A673 (cell line): ENCODE data around the gene CAMSAP3. TPM values are rescaled to one million over a fixed set of nuclear protein-coding genes. Genes with fewer than 3 reads are reported as not detected.

Source experiments
- BruUV-seq: library from RNA; stranded (reverse); fragments of 400-500 nt; replicated peaks from 2 replicates; lab custom pipeline; 2021; lab: Mats Ljungman, UMichigan
- CTCF ChIA-PET: fragments of 300-600 bp; sonication (Branson Sonifier 250); formaldehyde crosslinking; loops from one replicate; lab custom pipeline; 2022; ENCODE audit warnings: antibody characterized with exemption; lab: Charles Lee
- POLR2A ChIA-PET: fragments of 300-600 bp; sonication (Branson Sonifier 250); formaldehyde crosslinking; loops from one replicate; lab custom pipeline; 2022; ENCODE audit warnings: antibody characterized with exemption; ENCODE audit not compliant: low non-redundant PET; lab: Charles Lee
- DNase-seq: peaks from one replicate; pipeline ENCODE4 v3.0.0-alpha.2; 2015; ENCODE audit warnings: low spot score
- H3K27ac ChIP-seq: fragments of 200-600 bp; sonication (generic); 2 replicates; pipeline ENCODE4 v1.5.1; 2016; ENCODE audit warnings: mixed run types, low read depth, mild to moderate bottlenecking, mixed read lengths, antibody characterized with exemption, low read length; ENCODE audit not compliant: poor library complexity, severe bottlenecking
- H3K27me3 ChIP-seq: fragments of 200-600 bp; sonication (generic); replicated peaks from 2 replicates; pipeline ENCODE4 v1.6.1; 2017; ENCODE audit warnings: mixed run types, low read depth, mild to moderate bottlenecking, mixed read lengths, antibody characterized with exemption, low read length; ENCODE audit not compliant: insufficient read depth, poor library complexity
- H3K36me3 ChIP-seq: fragments of 200-600 bp; sonication (generic); 2 replicates; pipeline ENCODE4 v1.6.1; 2016; ENCODE audit warnings: mixed run types, mild to moderate bottlenecking, mixed read lengths, antibody characterized with exemption, low read length; ENCODE audit not compliant: insufficient read depth, poor library complexity, severe bottlenecking
- H3K4me1 ChIP-seq: fragments of 200-600 bp; sonication (generic); 2 replicates; pipeline ENCODE4 v1.6.1; 2017; ENCODE audit warnings: mixed run types, mild to moderate bottlenecking, mixed read lengths, antibody characterized with exemption, low read length; ENCODE audit not compliant: insufficient read depth, poor library complexity, severe bottlenecking
- H3K4me3 ChIP-seq: fragments of 200-600 bp; sonication (generic); 2 replicates; pipeline ENCODE4 v1.5.1; 2016; ENCODE audit warnings: low read depth, mixed run types, mild to moderate bottlenecking, mixed read lengths, low read length; ENCODE audit not compliant: poor library complexity, severe bottlenecking
- H3K9me3 ChIP-seq: fragments of 200-600 bp; sonication (generic); 2 replicates; pipeline ENCODE4 v1.6.1; 2016; ENCODE audit warnings: mixed run types, low read depth, mild to moderate bottlenecking, mixed read lengths, antibody characterized with exemption, low read length; ENCODE audit not compliant: poor library complexity, severe bottlenecking
- CTCF ChIP-seq: fragments of 300-800, 200-600 bp; sonication (generic); conservative IDR thresholded peaks from 2 replicates; pipeline ENCODE4 v1.5.1; 2017; ENCODE audit warnings: low read depth, mild to moderate bottlenecking, antibody characterized with exemption, low read length, moderate library complexity, mixed read lengths
- EZH2 ChIP-seq: fragments of 200-600 bp; sonication (generic); IDR thresholded peaks from 2 replicates; pipeline ENCODE4 v1.6.1; 2017; ENCODE audit warnings: borderline replicate concordance, low read depth, mild to moderate bottlenecking, mixed read lengths, antibody characterized with exemption, low read length; ENCODE audit not compliant: poor library complexity, severe bottlenecking
- intact Hi-C: fragments of 100-400 bp; cut with micrococcal nuclease; formaldehyde crosslinking; loops from one replicate; pipeline ENCODE4 v1.10.0; 2022; ENCODE audit not compliant: unreplicated experiment
- microRNA-seq: library from miRNA; unstranded; fragments of <30 nt; microRNA quantifications from one replicate; pipeline ENCODE4 v1.2.0, GENCODE V29; 2021
- total RNA-seq: library from RNA; stranded (reverse); gene quantifications from 2 replicates; pipeline ENCODE4 v1.2.3, GENCODE V29; 2021

Gene CAMSAP3
- total RNA-seq, 1 experiment from 2014 or later = 1.2 TPM

- no peak for TF ChIP-seq CTCF
- TF ChIP-seq EZH2 = no peak
- no peaks in the 10 kb centered on the region for H3K9me3 ChIP-seq
- H3K27ac ChIP-seq = no peak overlapping the region
- intact Hi-C loops = no loop called here
- H3K36me3 ChIP-seq = no peaks in the 10 kb centered on the region
- no peak overlapping the region for H3K4me3 ChIP-seq
- H3K4me1 ChIP-seq = no peaks in the 10 kb centered on the region
- DNase-seq = no peak
- H3K27me3 ChIP-seq = no peaks in the 10 kb centered on the region
- CTCF ChIA-PET = no interaction called here
- POLR2A ChIA-PET = no interaction called here
- no TSS peak for BruUV-seq
These were observed 69.4 kb downstream of the CAMSAP3 start for GRCh38 chr19:7665076-7665475.

Small RNA genes lying within 50 kb of the gene (microRNA-seq; reads per million reads assigned to microRNA genes)
- gene MIR6792 = not detected

Other genes with a start within 250 kb of the CAMSAP3 start
- 33.4 and 34.9 TPM in 2 replicates for gene ARHGEF18, start 246.9 kb upstream of the CAMSAP3 start, total RNA-seq
- 1.1 and 1.9 TPM in 2 replicates for gene PEX11G, start 106.8 kb upstream of the CAMSAP3 start, total RNA-seq
- 44.1 and 48.2 TPM in 2 replicates for gene ZNF358, start 79.8 kb upstream of the CAMSAP3 start, total RNA-seq
- gene MCOLN1, start 73.2 kb upstream of the CAMSAP3 start, total RNA-seq = 25.7 and 28.4 TPM in 2 replicates
- 70.4 and 73.9 TPM in 2 replicates for gene PNPLA6, start 60.1 kb upstream of the CAMSAP3 start, total RNA-seq
- 46.8 and 50.4 TPM in 2 replicates for gene XAB2, start 33.7 kb downstream of the CAMSAP3 start, total RNA-seq
- gene PET100, start 33.9 kb downstream of the CAMSAP3 start, total RNA-seq = 129 and 130 TPM in 2 replicates
- gene PCP2, start 37.9 kb downstream of the CAMSAP3 start, total RNA-seq = not detected in 2 replicates
- 49.8 and 60.0 TPM in 2 replicates for gene STXBP2, start 41.2 kb downstream of the CAMSAP3 start, total RNA-seq
- gene RETN, start 73.2 kb downstream of the CAMSAP3 start, total RNA-seq = not detected in 2 replicates
- 4.0 and 4.1 TPM in 2 replicates for gene MCEMP1, start 81.2 kb downstream of the CAMSAP3 start, total RNA-seq
- gene TRAPPC5, start 85.0 kb downstream of the CAMSAP3 start, total RNA-seq = 105 and 107 TPM in 2 replicates
- not detected in 2 replicates for gene FCER2, start 106.3 kb downstream of the CAMSAP3 start, total RNA-seq
- gene CLEC4G, start 136.2 kb downstream of the CAMSAP3 start, total RNA-seq = not detected in 2 replicates
- not detected in 2 replicates for gene CD209, start 151.7 kb downstream of the CAMSAP3 start, total RNA-seq
- gene CLEC4M, start 167.4 kb downstream of the CAMSAP3 start, total RNA-seq = not detected in 2 replicates
- 4.8 and 8.8 TPM in 2 replicates for gene EVI5L, start 234.4 kb downstream of the CAMSAP3 start, total RNA-seq